Measurements from ENCODE around the gene ADAMTS17. TPM values are rescaled to one million over a fixed set of nuclear protein-coding genes. Genes with fewer than 3 reads are reported as not detected.

Gene ADAMTS17
- total RNA-seq, 1 experiment from 2014 or later, result 1.6 TPM

- no peaks in the 10 kb centered on the region for H3K9me3 ChIP-seq (ENCODE audit: control insufficient read depth, insufficient read depth, low read depth, low read length)
- no peak for DNase-seq (ENCODE audit: low read depth, low spot score)
- ChIA-PET POLR2A (no interaction called here), CTCF (no interaction called here)
- no peaks in the 10 kb centered on the region for H3K36me3 ChIP-seq (ENCODE audit: control insufficient read depth, insufficient read depth, low read length)
- H3K27me3 ChIP-seq (ENCODE audit: control insufficient read depth, insufficient read depth, low read length), result no peaks in the 10 kb centered on the region
- no peak overlapping the region for H3K4me3 ChIP-seq (ENCODE audit: low read depth in 2 of 2, low read length in 2 of 2)
- in situ Hi-C loops (cut with HindIII; ENCODE audit: low pct_unique_long_range_greater_than_20kb, low sequenced_read_pairs) (no loop called here), intact Hi-C loops (cut with micrococcal nuclease; ENCODE audit: unreplicated experiment) (no loop called here)
- TF ChIP-seq REST (IDR thresholded peaks at IDR 0.05; ENCODE audit: insufficient read depth in 1 of 2, low read depth in 2 of 2, low read length in 1 of 2) (no peak), CTCF (IDR thresholded peaks at IDR 0.05) (no peak), SIN3A (IDR thresholded peaks at IDR 0.05; ENCODE audit: borderline replicate concordance, insufficient read depth, low read depth, low read length) (no peak), POLR2AphosphoS5 (IDR thresholded peaks at IDR 0.05; ENCODE audit: low read depth, low read length) (no peak), TCF7L2 (IDR thresholded peaks at IDR 0.05; ENCODE audit: low read depth, low read length) (no peak)
- no TSS peak for BruUV-seq (replicated peaks)
- H3K4me1 ChIP-seq (ENCODE audit: control insufficient read depth, insufficient read depth, low read length), result no peaks in the 10 kb centered on the region
- no peak for ATAC-seq
- no peak overlapping the region for H3K27ac ChIP-seq (ENCODE audit: low read length)
Measured at GRCh38 chr15:100215843-100216169, 126.0 kb downstream of the ADAMTS17 start.

- ChIA-PET POLR2A (no interaction called here), CTCF (no interaction called here)
- H3K36me3 ChIP-seq (ENCODE audit: control insufficient read depth, insufficient read depth, low read length), result no peaks in the 10 kb centered on the region
- DNase-seq (ENCODE audit: low read depth, low spot score), result no peak
- no peak overlapping the region for H3K27ac ChIP-seq (ENCODE audit: low read length)
- H3K4me1 ChIP-seq (ENCODE audit: control insufficient read depth, insufficient read depth, low read length), result no peaks in the 10 kb centered on the region
- intact Hi-C loops (cut with micrococcal nuclease; ENCODE audit: unreplicated experiment) (no loop called here), in situ Hi-C loops (cut with HindIII; ENCODE audit: low pct_unique_long_range_greater_than_20kb, low sequenced_read_pairs) (no loop called here)
- H3K4me3 ChIP-seq (ENCODE audit: low read depth in 2 of 2, low read length in 2 of 2), result no peak overlapping the region
- no peaks in the 10 kb centered on the region for H3K9me3 ChIP-seq (ENCODE audit: control insufficient read depth, insufficient read depth, low read depth, low read length)
- TF ChIP-seq CTCF (IDR thresholded peaks at IDR 0.05), result no peak
- TF ChIP-seq REST (IDR thresholded peaks at IDR 0.05; ENCODE audit: insufficient read depth in 1 of 2, low read depth in 2 of 2, low read length in 1 of 2), result no peak
- no peak for TF ChIP-seq SIN3A (IDR thresholded peaks at IDR 0.05; ENCODE audit: borderline replicate concordance, insufficient read depth, low read depth, low read length)
- no peak for TF ChIP-seq TCF7L2 (IDR thresholded peaks at IDR 0.05; ENCODE audit: low read depth, low read length)
- TF ChIP-seq POLR2AphosphoS5 (IDR thresholded peaks at IDR 0.05; ENCODE audit: low read depth, low read length), result no peak
- BruUV-seq (replicated peaks), result no TSS peak
- ATAC-seq, result no peak
- H3K27me3 ChIP-seq (ENCODE audit: control insufficient read depth, insufficient read depth, low read length), result no peaks in the 10 kb centered on the region
Measured at GRCh38 chr15:100215031-100215842, 126.5 kb downstream of the ADAMTS17 start.
